IMR-90 (cell line): ENCODE data around the gene IMPDH1. TPM values are rescaled to one million over a fixed set of nuclear protein-coding genes. Genes with fewer than 3 reads are reported as not detected.
A peak's percentile ranks its signal among the peaks of the same experiment; 100 is the strongest.

Source experiments
- ATAC-seq: fragments of 200-7000 bp; cut with Tn5 transposase; 2 replicates; pipeline ENCODE4 v1.9.1; 2020; ENCODE audit warnings: low read depth, mild to moderate bottlenecking, moderate library complexity
- BruUV-seq: library from RNA; stranded (reverse); fragments of 400-500 nt; replicated peaks from 2 replicates; lab custom pipeline; 2021; lab: Mats Ljungman, UMichigan
- CTCF ChIA-PET: fragments of 300-600 bp; formaldehyde crosslinking; extraction: SDS; loops from one replicate; lab custom pipeline; 2021; ENCODE audit warnings: antibody characterized with exemption; lab: Yijun Ruan, JAX
- POLR2A ChIA-PET: fragments of 300-600 bp; sonication (Branson Sonifier 250); formaldehyde crosslinking; loops from one replicate; lab custom pipeline; 2022; ENCODE audit warnings: antibody characterized with exemption; ENCODE audit not compliant: unreplicated experiment; lab: Charles Lee
- DNase-seq: peaks from one replicate; pipeline ENCODE4 v3.0.0; 2013
- H2AFZ ChIP-seq: replicated peaks from 2 replicates; pipeline ENCODE3; 2013; ENCODE audit warnings: low read length, mild to moderate bottlenecking; ENCODE audit not compliant: poor library complexity
- H2AK5ac ChIP-seq: 2 replicates; pipeline ENCODE4 v1.6.1; 2013; ENCODE audit warnings: low read depth, low read length, inconsistent platforms
- H2AK9ac ChIP-seq: replicated peaks from 2 replicates; pipeline ENCODE3; 2013; ENCODE audit warnings: mild to moderate bottlenecking, low read depth, low read length, moderate library complexity; ENCODE audit not compliant: poor library complexity
- H2BK120ac ChIP-seq: 2 replicates; pipeline ENCODE4 v1.6.1; 2013; ENCODE audit warnings: low read depth, low read length, inconsistent platforms
- H2BK15ac ChIP-seq: 3 replicates; pipeline ENCODE4 v1.6.1; 2013; ENCODE audit warnings: low read depth, low read length, inconsistent platforms
- H2BK20ac ChIP-seq: 2 replicates; pipeline ENCODE4 v1.6.1; 2013; ENCODE audit warnings: low read depth, mild to moderate bottlenecking, inconsistent platforms, low read length, moderate library complexity
- H2BK5ac ChIP-seq: 2 replicates; pipeline ENCODE4 v1.6.1; 2013; ENCODE audit warnings: mild to moderate bottlenecking, low read depth, low read length, inconsistent platforms; ENCODE audit not compliant: poor library complexity, severe bottlenecking
- H3K14ac ChIP-seq: replicated peaks from 2 replicates; pipeline ENCODE4 v1.6.1; 2013; ENCODE audit warnings: low read depth, low read length, inconsistent platforms
- H3K18ac ChIP-seq: 2 replicates; pipeline ENCODE4 v1.6.1; 2013; ENCODE audit warnings: low read depth, low read length, control low read depth
- H3K23ac ChIP-seq: 2 replicates; pipeline ENCODE4 v1.6.1; 2013; ENCODE audit warnings: low read depth, low read length, inconsistent platforms
- H3K27ac ChIP-seq: 2 replicates; pipeline ENCODE4 v1.5.1; 2013; ENCODE audit warnings: mild to moderate bottlenecking, control low read depth, low read length; ENCODE audit not compliant: insufficient read depth
- H3K27me3 ChIP-seq: 2 replicates; pipeline ENCODE4 v1.6.1; 2013; ENCODE audit warnings: low read length; ENCODE audit not compliant: control insufficient read depth, insufficient read depth
- H3K36me3 ChIP-seq: 2 replicates; pipeline ENCODE4 v1.6.1; 2013; ENCODE audit warnings: low read length, mixed read lengths; ENCODE audit not compliant: control insufficient read depth, insufficient read depth
- H3K4ac ChIP-seq: 2 replicates; pipeline ENCODE4 v1.6.1; 2013; ENCODE audit warnings: low read depth, low read length, inconsistent platforms
- H3K4me1 ChIP-seq: 2 replicates; pipeline ENCODE4 v1.6.1; 2013; ENCODE audit warnings: low read length, mixed read lengths; ENCODE audit not compliant: control insufficient read depth, insufficient read depth
- H3K4me2 ChIP-seq: 2 replicates; pipeline ENCODE4 v1.6.1; 2013; ENCODE audit warnings: low read depth, mild to moderate bottlenecking, control low read depth, low read length, moderate library complexity
- H3K4me3 ChIP-seq: 2 replicates; pipeline ENCODE4 v1.5.1; 2013; ENCODE audit warnings: low read depth, mild to moderate bottlenecking, control low read depth, low read length, moderate library complexity; ENCODE audit not compliant: insufficient read depth
- H3K56ac ChIP-seq: 2 replicates; pipeline ENCODE4 v1.6.1; 2013; ENCODE audit warnings: low read length, inconsistent platforms; ENCODE audit not compliant: insufficient read depth; ENCODE audit errors: extremely low read depth
- H3K79me1 ChIP-seq, 2 experiments: 2 replicates each; pipeline ENCODE4 v1.6.1; 2013; ENCODE audit warnings: low read length in 2 of 2, inconsistent platforms in 1 of 2, low read depth in 1 of 2
- H3K9ac ChIP-seq: 2 replicates; pipeline ENCODE4 v1.6.1; 2013; ENCODE audit warnings: low read depth, low read length, control low read depth
- H3K9me1 ChIP-seq: 2 replicates; pipeline ENCODE4 v1.6.1; 2013; ENCODE audit warnings: low read length, inconsistent platforms; ENCODE audit not compliant: insufficient read depth
- H3K9me3 ChIP-seq: 2 replicates; pipeline ENCODE4 v1.6.1; 2013; ENCODE audit warnings: low read length; ENCODE audit not compliant: control insufficient read depth, insufficient read depth
- H4K20me1 ChIP-seq: 2 replicates; pipeline ENCODE4 v1.6.1; 2013; ENCODE audit warnings: low read length, inconsistent platforms; ENCODE audit not compliant: insufficient read depth
- H4K5ac ChIP-seq: 2 replicates; pipeline ENCODE4 v1.6.1; 2013; ENCODE audit warnings: mild to moderate bottlenecking, low read depth, low read length, control low read depth
- H4K8ac ChIP-seq, 2 experiments: 2 replicates each; pipeline ENCODE4 v1.6.1; 2013; ENCODE audit warnings: low read depth in 2 of 2, low read length in 2 of 2, control low read depth in 1 of 2, inconsistent platforms in 1 of 2
- H4K91ac ChIP-seq: 2 replicates; pipeline ENCODE4 v1.6.1; 2013; ENCODE audit warnings: low read depth, low read length, inconsistent platforms; ENCODE audit not compliant: insufficient read depth
- BHLHE40 ChIP-seq: fragments of 150-350 bp; IDR thresholded peaks from 2 replicates; pipeline ENCODE4 v1.6.1; 2016; ENCODE audit warnings: mild to moderate bottlenecking, low read depth, low read length
- CHD1 ChIP-seq: IDR thresholded peaks from 2 replicates; pipeline ENCODE4 v1.6.1; 2012; ENCODE audit warnings: low read depth, low read length, improper control_type of control experiment
- CTCF ChIP-seq: conservative IDR thresholded peaks from 2 replicates; pipeline ENCODE4 v1.5.1; 2012; ENCODE audit warnings: mild to moderate bottlenecking, low read depth, low read length, improper control_type of control experiment
- MAFK ChIP-seq: IDR thresholded peaks from 2 replicates; pipeline ENCODE4 v1.6.1; 2012; ENCODE audit warnings: low read depth, low read length, improper control_type of control experiment
- MAZ ChIP-seq: IDR thresholded peaks from 2 replicates; pipeline ENCODE4 v1.6.1; 2012; ENCODE audit warnings: low read depth, mild to moderate bottlenecking, low read length, improper control_type of control experiment, moderate library complexity, borderline replicate concordance
- MXI1 ChIP-seq: IDR thresholded peaks from 2 replicates; pipeline ENCODE4 v1.6.1; 2012; ENCODE audit warnings: low read depth, mild to moderate bottlenecking, low read length, moderate library complexity, borderline replicate concordance
- NFE2L2 ChIP-seq: fragments of 150-350 bp; IDR thresholded peaks from 2 replicates; pipeline ENCODE4 v1.6.1; 2016; ENCODE audit warnings: low read depth, mild to moderate bottlenecking, low read length
- POLR2A ChIP-seq: IDR thresholded peaks from 2 replicates; pipeline ENCODE4 v1.6.1; 2012; ENCODE audit warnings: mild to moderate bottlenecking, low read depth, low read length
- SMC3 ChIP-seq: fragments of 150-350 bp; IDR thresholded peaks from 2 replicates; pipeline ENCODE4 v1.6.1; 2016; ENCODE audit warnings: low read depth, mild to moderate bottlenecking, antibody characterized with exemption, low read length, moderate library complexity
- USF2 ChIP-seq: fragments of 150-350 bp; IDR thresholded peaks from 2 replicates; pipeline ENCODE4 v1.6.1; 2017; ENCODE audit warnings: mild to moderate bottlenecking, antibody characterized with exemption, low read length, low read depth
- WGBS, 2 experiments: methylation state at CpG; one replicate each; pipeline versions ENCODE4 v1.1.5 to v1.1.7; 2013; ENCODE audit warnings: missing lambda C conversion rate in 2 of 2; ENCODE audit not compliant: insufficient read length in 1 of 2; ENCODE audit errors: extremely low coverage in 2 of 2; 5-methylcytosine and 5-hydroxymethylcytosine counted together
- dilution Hi-C: fragments of 300-500 bp; cut with HindIII; formaldehyde crosslinking; loops from one replicate; pipeline ENCODE4 v1.14.3; 2018; ENCODE audit warnings: low sequenced_read_pairs; ENCODE audit not compliant: unreplicated experiment
- in situ Hi-C: fragments of 300-500 bp; cut with MboI; formaldehyde crosslinking; loops from 3 replicates; pipeline ENCODE4 v1.14.3; 2019; ENCODE audit warnings: low sequenced_read_pairs, inconsistent platforms, mixed read lengths
- intact Hi-C: fragments of 100-400 bp; cut with micrococcal nuclease; formaldehyde crosslinking; loops from 2 replicates; pipeline ENCODE4 v1.10.0; 2022
- polyA plus RNA-seq, 3 experiments: library from polyadenylated mRNA; depleted of rRNA; stranded (reverse); fragments of >200 nt; gene quantifications; 2 replicates each; pipeline ENCODE4 v1.2.3, GENCODE V29; 2012; ENCODE audit warnings: low replicate concordance in 1 of 3
- total RNA-seq: library from RNA; depleted of rRNA; stranded (reverse); fragments of >200 nt; gene quantifications from 2 replicates; pipeline ENCODE4 v1.2.3, GENCODE V29; 2012

IMPDH1 gene
- total and polyA plus RNA-seq, 2 of the 4 experiments (the other 2 are of a cell fraction): 49.5 to 69.3 TPM

- no peak for TF ChIP-seq USF2
Measured at GRCh38 chr7:128393526-128394330, 16.1 kb downstream of the IMPDH1 start (continued).

- no peak overlapping the region for H2BK5ac ChIP-seq
- no peak overlapping the region for H2AK9ac ChIP-seq
- H3K79me1 ChIP-seq: 0 out of 4 replicates have a peak, but pooled peaks cover 0 to 2% of the 10 kb centered on the region in 2 experiments
- in situ Hi-C loops: no loop called here
- H2BK120ac ChIP-seq: no peak overlapping the region
- no peak for ATAC-seq
- intact Hi-C loops: no loop called here
- BruUV-seq: TSS peak; percentile 62
- no peak overlapping the region for H3K23ac ChIP-seq
- no peak overlapping the region for H3K56ac ChIP-seq
- H4K8ac ChIP-seq: no peak overlapping the region
- no peak overlapping the region for H3K4ac ChIP-seq
- no peak overlapping the region for H3K27ac ChIP-seq
- no peak overlapping the region for H2BK20ac ChIP-seq
- 96% methylated on average over 7 of the region's 18 CpGs; no CpG with 5 or more reads in 1 of the 2 experiments for WGBS, 2 experiments
- H3K14ac ChIP-seq: no peak overlapping the region
- no peaks in the 10 kb centered on the region for H3K9me1 ChIP-seq
- H3K9me3 ChIP-seq: no peaks in the 10 kb centered on the region
- H3K36me3 ChIP-seq: peaks cover 44% of the 10 kb centered on the region
- ChIA-PET CTCF (interaction anchor here (0.8 to 2.5 kb wide), 3 partner anchors 34 to 45 kb away, joined by 3 to 12 read pairs (median 4); no protein-coding TSS in a partner anchor), POLR2A (no interaction called here)
- no peak overlapping the region for H3K9ac ChIP-seq
- H3K18ac ChIP-seq: no peak overlapping the region
- no peak overlapping the region for H2BK15ac ChIP-seq
- peaks cover 9% of the 10 kb centered on the region; the same call in 1 of the 2 replicates for H4K20me1 ChIP-seq
- H4K5ac ChIP-seq: no peak overlapping the region
- DNase-seq: no peak
- dilution Hi-C loops: no loop called here
- H4K91ac ChIP-seq: no peak overlapping the region
- H3K27me3 ChIP-seq: peaks cover 15% of the 10 kb centered on the region
- H3K4me1 ChIP-seq: no peaks in the 10 kb centered on the region
- no peak overlapping the region for H2AFZ ChIP-seq
- no peak overlapping the region for H3K4me2 ChIP-seq
- no peak overlapping the region for H2AK5ac ChIP-seq
- no peak overlapping the region for H3K4me3 ChIP-seq
- TF ChIP-seq CTCF (no peak), BHLHE40 (no peak), MAFK (no peak), USF2 (no peak), NFE2L2 (no peak), SMC3 (no peak), MAZ (no peak), MXI1 (no peak), CHD1 (no peak), POLR2A (no peak)
Measured at GRCh38 chr7:128392446-128393327, 17.1 kb downstream of the IMPDH1 start.
